HCT116 (cell line): ENCODE results near the gene FLNB. TPM values are rescaled to one million over a fixed set of nuclear protein-coding genes. Genes with fewer than 3 reads are reported as not detected.

Experiments
- ATAC-seq: fragments of 200-7000 bp; cut with Tn5 transposase; 2 replicates; pipeline ENCODE4 v1.9.1; 2020; ENCODE audit warnings: mild to moderate bottlenecking, moderate library complexity
- BruUV-seq: library from RNA; stranded (reverse); fragments of 400-500 nt; replicated peaks from 2 replicates; lab custom pipeline; 2021; lab: Mats Ljungman, UMichigan
- CTCF ChIA-PET: fragments of 300-600 bp; sonication (Branson Sonifier 250); formaldehyde crosslinking; loops from one replicate; lab custom pipeline; 2021; ENCODE audit warnings: antibody characterized with exemption; lab: Charles Lee
- POLR2A ChIA-PET: fragments of 300-600, 350-600 bp; sonication (Branson Sonifier 250); formaldehyde crosslinking; loops from one replicate; lab custom pipeline; 2021; ENCODE audit warnings: antibody characterized with exemption; lab: Charles Lee
- RAD21 ChIA-PET, 2 experiments: fragments of 300-600 bp; sonication (Branson Sonifier 250); formaldehyde crosslinking; loops; one replicate each; lab custom pipeline; 2023; ENCODE audit warnings: low total read pairs in 2 of 2; ENCODE audit not compliant: uncharacterized antibody in 2 of 2, unreplicated experiment in 2 of 2, low non-redundant PET in 1 of 2; lab: Charles Lee
- DNase-seq: peaks from one replicate; pipeline ENCODE4 v3.0.0-alpha.2; 2010; ENCODE audit warnings: low read depth, low spot score
- H2AFZ ChIP-seq: fragments of 200-600 bp; shearing (Covaris generic), sonication (generic); 2 replicates; pipeline ENCODE4 v1.6.1; 2017; ENCODE audit warnings: low read depth, mixed run types, mixed read lengths, antibody characterized with exemption, low read length; ENCODE audit not compliant: poor library complexity, severe bottlenecking
- H3K27ac ChIP-seq: 2 replicates; pipeline ENCODE4 v1.5.1; 2012; ENCODE audit warnings: low read depth, low read length
- H3K27me3 ChIP-seq: fragments of 200-600 bp; sonication (generic); 2 replicates; pipeline ENCODE4 v1.6.1; 2016; ENCODE audit warnings: mixed run types, low read length, mixed read lengths; ENCODE audit not compliant: insufficient read depth
- H3K36me3 ChIP-seq, 2 experiments: fragments of 200-500 bp in 1 of 2; fragments of 200-600 bp in 1 of 2; sonication (Bioruptor generic) in 1 of 2; sonication (generic) in 1 of 2; 2 replicates each; pipeline versions ENCODE4 v1.5.1 to v1.6.1; 2014 to 2016; ENCODE audit warnings: low read length in 2 of 2, inconsistent platforms in 1 of 2, mixed read lengths in 1 of 2, mixed run types in 1 of 2; ENCODE audit not compliant: insufficient read depth in 2 of 2, control insufficient read depth in 1 of 2
- H3K4me1 ChIP-seq, 2 experiments: fragments of 200-600 bp in 1 of 2; sonication (generic) in 1 of 2; 2 replicates each; pipeline versions ENCODE4 v1.5.1 to v1.6.1; 2012 to 2017; ENCODE audit warnings: low read length in 2 of 2, inconsistent platforms in 1 of 2, mild to moderate bottlenecking in 1 of 2, mixed read lengths in 1 of 2, mixed run types in 1 of 2, moderate library complexity in 1 of 2; ENCODE audit not compliant: insufficient read depth in 2 of 2, control insufficient read depth in 1 of 2
- H3K4me2 ChIP-seq: fragments of 200-600 bp; sonication (generic); 2 replicates; pipeline ENCODE4 v1.6.1; 2017; ENCODE audit warnings: mixed run types, low read length, mixed read lengths
- H3K4me3 ChIP-seq, 2 experiments: fragments of 200-600 bp in 1 of 2; sonication (generic) in 1 of 2; replicated peaks in 1 of 2; 2 replicates each; pipeline ENCODE4 v1.5.1; 2011 to 2016; ENCODE audit warnings: low read length in 2 of 2, control low read depth in 1 of 2, low read depth in 1 of 2, mild to moderate bottlenecking in 1 of 2, mixed read lengths in 1 of 2, mixed run types in 1 of 2
- H3K79me2 ChIP-seq: fragments of 200-600 bp; sonication (generic); 2 replicates; pipeline ENCODE4 v1.6.1; 2017; ENCODE audit warnings: mild to moderate bottlenecking, mixed run types, low read length, moderate library complexity, mixed read lengths; ENCODE audit not compliant: insufficient read depth
- H3K9ac ChIP-seq: fragments of 200-600 bp; sonication (generic); 2 replicates; pipeline ENCODE4 v1.6.1; 2016; ENCODE audit warnings: low read length, mixed read lengths
- H3K9me2 ChIP-seq: fragments of 200-600 bp; sonication (generic), shearing (Covaris generic); 2 replicates; pipeline ENCODE4 v1.6.1; 2017; ENCODE audit warnings: mixed run types, mild to moderate bottlenecking, moderate library complexity; ENCODE audit not compliant: insufficient read depth
- H3K9me3 ChIP-seq, 2 experiments: fragments of 200-500 bp in 1 of 2; fragments of 200-600 bp in 1 of 2; sonication (Bioruptor generic) in 1 of 2; sonication (generic) in 1 of 2; 2 replicates each; pipeline ENCODE4 v1.6.1; 2014 to 2017; ENCODE audit warnings: low read length in 2 of 2, mixed read lengths in 2 of 2, inconsistent platforms in 1 of 2, low read depth in 1 of 2, mild to moderate bottlenecking in 1 of 2, mixed run types in 1 of 2, moderate library complexity in 1 of 2; ENCODE audit not compliant: control insufficient read depth in 1 of 2, insufficient read depth in 1 of 2
- H4K20me1 ChIP-seq: fragments of 200-600 bp; sonication (generic), shearing (Covaris generic); 2 replicates; pipeline ENCODE4 v1.6.1; 2017; ENCODE audit warnings: mixed run types, mild to moderate bottlenecking, moderate library complexity; ENCODE audit not compliant: insufficient read depth
- CBX3 ChIP-seq: IDR thresholded peaks from 2 replicates; pipeline ENCODE4 v1.6.1; 2012; ENCODE audit warnings: low read depth
- CEBPB ChIP-seq: IDR thresholded peaks from 2 replicates; pipeline ENCODE4 v1.6.1; 2012; ENCODE audit warnings: low read depth
- EGR1 ChIP-seq: IDR thresholded peaks from 2 replicates; pipeline ENCODE4 v1.6.1; 2012; ENCODE audit warnings: low read depth
- ELF1 ChIP-seq: IDR thresholded peaks from 2 replicates; pipeline ENCODE4 v1.6.1; 2012; ENCODE audit warnings: low read depth, borderline replicate concordance
- FOSL1 ChIP-seq: IDR thresholded peaks from 2 replicates; pipeline ENCODE4 v1.6.1; 2012; ENCODE audit warnings: low read depth
- JUND ChIP-seq: IDR thresholded peaks from 2 replicates; pipeline ENCODE4 v1.6.1; 2012
- MAX ChIP-seq: IDR thresholded peaks from 2 replicates; pipeline ENCODE4 v1.6.1; 2012
- POLR2AphosphoS5 ChIP-seq: IDR thresholded peaks from 2 replicates; pipeline ENCODE4 v1.6.1; 2011; ENCODE audit warnings: mild to moderate bottlenecking, low read depth, low read length, moderate library complexity
- RAD21 ChIP-seq: IDR thresholded peaks from 2 replicates; pipeline ENCODE4 v1.6.1; 2012; ENCODE audit warnings: low read depth, mild to moderate bottlenecking
- REST ChIP-seq: IDR thresholded peaks from 2 replicates; pipeline ENCODE4 v1.6.1; 2012; ENCODE audit warnings: low read depth
- SIN3A ChIP-seq: IDR thresholded peaks from 2 replicates; pipeline ENCODE4 v1.6.1; 2012; ENCODE audit warnings: low read depth
- SP1 ChIP-seq: IDR thresholded peaks from 2 replicates; pipeline ENCODE4 v1.6.1; 2012; ENCODE audit warnings: low read depth
- SRF ChIP-seq: IDR thresholded peaks from 2 replicates; pipeline ENCODE4 v1.6.1; 2012; ENCODE audit warnings: low read depth
- YY1 ChIP-seq: IDR thresholded peaks from 2 replicates; pipeline ENCODE4 v1.6.1; 2011; ENCODE audit warnings: low read length, low read depth, moderate library complexity, mild to moderate bottlenecking; ENCODE audit not compliant: insufficient replicate concordance; ENCODE audit errors: extremely low read depth
- ZNF274 ChIP-seq: fragments of 200-500 bp; sonication (Bioruptor generic); IDR thresholded peaks from 2 replicates; pipeline ENCODE4 v1.6.1; 2014; ENCODE audit warnings: mild to moderate bottlenecking, low read depth, low read length, inconsistent platforms
- intact Hi-C: fragments of 100-400 bp; cut with micrococcal nuclease; formaldehyde crosslinking; loops from 2 replicates; pipeline ENCODE4 v1.10.0; 2022
- total RNA-seq: library from RNA; stranded (reverse); gene quantifications from one replicate; pipeline ENCODE4 v1.2.1, GENCODE V29; 2021; ENCODE audit not compliant: unreplicated experiment

FLNB gene
- total RNA-seq, 1 experiment from 2014 or later, result 116 TPM

DNA sequence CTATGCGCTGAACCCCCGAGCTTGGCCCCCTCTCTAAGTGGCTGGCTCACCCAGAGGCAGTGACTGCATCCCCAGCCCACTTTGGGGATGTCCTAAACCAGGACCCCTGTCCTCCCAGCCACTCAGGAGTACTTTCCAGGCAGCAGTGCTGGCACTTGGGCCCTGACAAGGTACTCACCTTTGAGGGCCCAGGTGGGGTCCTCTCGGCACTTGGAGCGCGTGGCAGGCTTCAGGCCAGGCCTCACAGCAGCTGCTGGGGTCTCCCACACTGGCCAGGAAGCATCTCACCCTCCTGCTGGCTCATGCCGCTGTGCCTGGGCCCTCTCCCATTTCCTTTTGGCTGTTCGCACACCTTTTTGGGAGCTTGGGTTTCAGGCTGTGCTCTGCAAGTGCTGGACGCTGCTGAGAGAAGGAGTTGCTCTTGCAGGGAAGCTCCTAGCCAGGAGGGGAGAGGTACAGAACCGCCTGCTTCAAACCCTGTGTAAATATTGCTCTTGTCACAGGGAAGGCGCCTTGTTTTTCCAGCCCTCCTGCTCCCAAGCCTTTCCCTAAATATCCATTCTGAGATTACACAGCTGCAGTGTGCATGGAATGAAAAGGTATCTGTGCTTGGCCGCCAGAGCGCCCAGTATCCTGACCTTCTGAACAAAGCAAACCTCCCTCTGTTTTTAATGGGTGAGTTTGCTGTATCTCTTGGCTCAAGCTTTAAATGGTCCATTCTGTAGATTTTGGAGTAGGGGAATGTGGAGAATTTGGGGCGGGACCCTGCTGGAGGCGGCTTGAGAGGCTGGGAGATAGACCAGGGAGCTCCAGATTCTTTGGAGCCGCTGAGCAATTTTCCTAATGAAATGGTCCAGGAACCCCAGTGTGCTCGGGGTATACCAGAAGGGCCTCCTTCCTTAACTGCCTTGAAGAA lies 156.9 kb downstream of the FLNB start:
- Histone ChIP-seq H3K27ac (no peak overlapping the region; the same call in 1 of the 2 replicates), H3K79me2 (no peaks in the 10 kb centered on the region), H3K4me2 (peak overlapping the region; percentile 27), H3K27me3 (no peaks in the 10 kb centered on the region), H2AFZ (no peak overlapping the region), H3K4me1 (peaks cover 47 to 68% of the 10 kb centered on the region in 2 experiments), H4K20me1 (no peaks in the 10 kb centered on the region)
- ChIA-PET RAD21 (no interaction called here), CTCF (interaction anchor here (0.6 to 3.3 kb wide), 4 partner anchors 9 to 82 kb away, joined by 3 to 19 read pairs (median 8); no protein-coding TSS in a partner anchor)
- ATAC-seq (no peak), DNase-seq (no peak)
- no TSS peak for BruUV-seq
- intact Hi-C loops, result loop anchor here (5.0 kb wide), 1 partner anchor 158 kb away; the partner anchor contains the start of gene FLNB
- TF ChIP-seq ELF1, result no peak
- TF ChIP-seq CBX3, result no peak
- TF ChIP-seq POLR2AphosphoS5, result no peak
- TF ChIP-seq RAD21, result no peak
- no peak for TF ChIP-seq YY1
- no peak for TF ChIP-seq SRF
- TF ChIP-seq ZNF274, result no peak
- TF ChIP-seq JUND, result no peak
- TF ChIP-seq SP1, result no peak
- TF ChIP-seq FOSL1, result no peak
- no peak for TF ChIP-seq CEBPB
- no peak for TF ChIP-seq MAX
- TF ChIP-seq EGR1, result no peak
- no peak for TF ChIP-seq SIN3A
- TF ChIP-seq REST, result no peak
- TF ChIP-seq, all 23 proteins: peak for 0
- peaks cover 10 to 14% of the 10 kb centered on the region in 2 experiments; a peak in 3 of 4 replicates for H3K36me3 ChIP-seq
- H3K9me2 ChIP-seq, result no peaks in the 10 kb centered on the region
- H3K4me3 ChIP-seq, result no peak overlapping the region
- POLR2A ChIA-PET, result interaction anchor here (0.6 kb wide), 1 partner anchor 208 kb away, joined by 5 read pairs; no protein-coding TSS in a partner anchor
- no peaks in the 10 kb centered on the region for H3K9me3 ChIP-seq
- no peak overlapping the region for H3K9ac ChIP-seq
